SK-N-SH treated with all-trans-retinoic acid at 6 μM for 48 hours (cell line): ENCODE results near the gene EFNA3.

Experiments
- ARNTL ChIP-seq: fragments of 450-650 bp; formaldehyde crosslinking; IDR thresholded peaks from 2 replicates; pipeline ENCODE4 v1.5.0; 2020; ENCODE audit warnings: low read depth, mild to moderate bottlenecking, moderate library complexity, borderline replicate concordance
- CREB5 ChIP-seq: fragments of 250-450 bp; sonication (Bioruptor Pico); IDR thresholded peaks from 2 replicates; pipeline ENCODE4 v1.5.1; 2020; ENCODE audit warnings: low read depth, mild to moderate bottlenecking, moderate library complexity
- CSDC2 ChIP-seq: fragments of 250-450 bp; sonication (Bioruptor Pico); IDR thresholded peaks from 2 replicates; pipeline ENCODE4 v1.5.0; 2020; ENCODE audit warnings: mild to moderate bottlenecking, moderate library complexity
- GLIS3 ChIP-seq: fragments of 250-450 bp; sonication (Bioruptor Pico); IDR thresholded peaks from 2 replicates; pipeline ENCODE4 v1.5.0; 2020; ENCODE audit warnings: mild to moderate bottlenecking, moderate library complexity
- ISL1 ChIP-seq: fragments of 250-450 bp; sonication (Bioruptor Pico); IDR thresholded peaks from 2 replicates; pipeline ENCODE4 v2.1.2; 2022; ENCODE audit warnings: mild to moderate bottlenecking, moderate library complexity
- OSR1 ChIP-seq: fragments of 250-450 bp; sonication (Bioruptor Pico); IDR thresholded peaks from 2 replicates; pipeline ENCODE4 v1.8.0; 2022; ENCODE audit warnings: moderate library complexity, mild to moderate bottlenecking, inconsistent platforms
- PATZ1 ChIP-seq: fragments of 250-450 bp; sonication (Bioruptor Pico); IDR thresholded peaks from 2 replicates; pipeline ENCODE4 v1.8.0; 2020; ENCODE audit warnings: mild to moderate bottlenecking, moderate library complexity, borderline replicate concordance
- PPARA ChIP-seq: fragments of 250-450 bp; sonication (Bioruptor Pico); IDR thresholded peaks from 2 replicates; pipeline ENCODE4 v1.5.0; 2020; ENCODE audit warnings: mild to moderate bottlenecking, borderline replicate concordance
- RARB ChIP-seq: fragments of 250-450 bp; sonication (Bioruptor Pico); IDR thresholded peaks from 2 replicates; pipeline ENCODE4 v1.8.0; 2021; ENCODE audit warnings: mild to moderate bottlenecking, moderate library complexity
- SNAI2 ChIP-seq: fragments of 250-450 bp; sonication (Bioruptor Pico); IDR thresholded peaks from 2 replicates; pipeline ENCODE4 v1.5.0; 2020; ENCODE audit warnings: mild to moderate bottlenecking, moderate library complexity
- ZFP3 ChIP-seq: fragments of 250-450 bp; sonication (Bioruptor Pico); IDR thresholded peaks from 2 replicates; pipeline ENCODE4 v1.5.0; 2020; ENCODE audit warnings: mild to moderate bottlenecking, moderate library complexity
- TF ChIP-seq, protein P1 (sequence below): fragments of 250-450 bp; sonication (Bioruptor Pico); IDR thresholded peaks from 2 replicates; pipeline ENCODE4 v1.5.0; 2020; ENCODE audit warnings: mild to moderate bottlenecking, moderate library complexity

- TF ChIP-seq ISL1 (CRISPR knock-in tag) = no peak
- no peak for TF ChIP-seq GLIS3 (CRISPR knock-in tag)
- no peak for TF ChIP-seq OSR1 (CRISPR knock-in tag)
- no peak for TF ChIP-seq PATZ1 (CRISPR knock-in tag)
- TF ChIP-seq, protein P1, sequence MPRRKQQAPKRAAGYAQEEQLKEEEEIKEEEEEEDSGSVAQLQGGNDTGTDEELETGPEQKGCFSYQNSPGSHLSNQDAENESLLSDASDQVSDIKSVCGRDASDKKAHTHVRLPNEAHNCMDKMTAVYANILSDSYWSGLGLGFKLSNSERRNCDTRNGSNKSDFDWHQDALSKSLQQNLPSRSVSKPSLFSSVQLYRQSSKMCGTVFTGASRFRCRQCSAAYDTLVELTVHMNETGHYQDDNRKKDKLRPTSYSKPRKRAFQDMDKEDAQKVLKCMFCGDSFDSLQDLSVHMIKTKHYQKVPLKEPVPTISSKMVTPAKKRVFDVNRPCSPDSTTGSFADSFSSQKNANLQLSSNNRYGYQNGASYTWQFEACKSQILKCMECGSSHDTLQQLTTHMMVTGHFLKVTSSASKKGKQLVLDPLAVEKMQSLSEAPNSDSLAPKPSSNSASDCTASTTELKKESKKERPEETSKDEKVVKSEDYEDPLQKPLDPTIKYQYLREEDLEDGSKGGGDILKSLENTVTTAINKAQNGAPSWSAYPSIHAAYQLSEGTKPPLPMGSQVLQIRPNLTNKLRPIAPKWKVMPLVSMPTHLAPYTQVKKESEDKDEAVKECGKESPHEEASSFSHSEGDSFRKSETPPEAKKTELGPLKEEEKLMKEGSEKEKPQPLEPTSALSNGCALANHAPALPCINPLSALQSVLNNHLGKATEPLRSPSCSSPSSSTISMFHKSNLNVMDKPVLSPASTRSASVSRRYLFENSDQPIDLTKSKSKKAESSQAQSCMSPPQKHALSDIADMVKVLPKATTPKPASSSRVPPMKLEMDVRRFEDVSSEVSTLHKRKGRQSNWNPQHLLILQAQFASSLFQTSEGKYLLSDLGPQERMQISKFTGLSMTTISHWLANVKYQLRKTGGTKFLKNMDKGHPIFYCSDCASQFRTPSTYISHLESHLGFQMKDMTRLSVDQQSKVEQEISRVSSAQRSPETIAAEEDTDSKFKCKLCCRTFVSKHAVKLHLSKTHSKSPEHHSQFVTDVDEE = no peak
- no peak for TF ChIP-seq ZFP3 (CRISPR knock-in tag)
- TF ChIP-seq ARNTL (CRISPR knock-in tag) = no peak
- no peak for TF ChIP-seq RARB (CRISPR knock-in tag)
- no peak for TF ChIP-seq PPARA (CRISPR knock-in tag)
- TF ChIP-seq SNAI2 = no peak
- TF ChIP-seq CSDC2 = no peak
- TF ChIP-seq CREB5 (CRISPR knock-in tag) = no peak
Measured at GRCh38 chr1:155070721-155071569, 7.7 kb upstream of the EFNA3 start.
